Parathyroid adenoma (tissue), 2 donors: ENCODE results near the gene ARF3.

Experiments used
- H2AFZ ChIP-seq: fragments of 300-600 bp; sonication (generic); one replicate; pipeline ENCODE4 v1.7.0; 2017; ENCODE audit warnings: antibody characterized with exemption, mild to moderate bottlenecking
- H3K27ac ChIP-seq: fragments of 300-600 bp; sonication (generic); one replicate; pipeline ENCODE4 v1.7.0; 2017
- H3K27me3 ChIP-seq: fragments of 300-600 bp; sonication (generic); one replicate; pipeline ENCODE4 v1.7.0; 2017; ENCODE audit warnings: low read length; ENCODE audit not compliant: control insufficient read depth, insufficient read depth
- H3K36me3 ChIP-seq: fragments of 300-600 bp; sonication (generic); one replicate; pipeline ENCODE4 v1.7.0; 2017; ENCODE audit warnings: low read length; ENCODE audit not compliant: control insufficient read depth, insufficient read depth
- H3K4me1 ChIP-seq: fragments of 300-600 bp; sonication (generic); one replicate; pipeline ENCODE4 v1.7.0; 2017; ENCODE audit warnings: control low read depth
- H3K4me2 ChIP-seq: fragments of 300-600 bp; sonication (generic); one replicate; pipeline ENCODE4 v1.7.0; 2017; ENCODE audit warnings: low read length
- H3K4me3 ChIP-seq: fragments of 300-600 bp; sonication (generic); one replicate; pipeline ENCODE4 v1.7.0; 2017; ENCODE audit warnings: low read depth, low read length
- H3K79me2 ChIP-seq: fragments of 300-600 bp; sonication (generic); one replicate; pipeline ENCODE4 v1.7.0; 2017; ENCODE audit warnings: control low read depth
- H3K9ac ChIP-seq: fragments of 300-600 bp; sonication (generic); one replicate; pipeline ENCODE4 v1.7.0; 2017; ENCODE audit warnings: mild to moderate bottlenecking
- H3K9me3 ChIP-seq: fragments of 300-600 bp; sonication (generic); one replicate; pipeline ENCODE4 v1.7.0; 2017; ENCODE audit warnings: low read length; ENCODE audit not compliant: control insufficient read depth
- TF ChIP-seq, protein P1 (sequence below): fragments of 300-600 bp; sonication (generic); IDR thresholded peaks from one replicate; pipeline ENCODE4 v1.7.0; 2017; ENCODE audit warnings: antibody characterized with exemption, mild to moderate bottlenecking
- donor health status: primary hyperparathyroidism.

The ARF3 gene

DNA sequence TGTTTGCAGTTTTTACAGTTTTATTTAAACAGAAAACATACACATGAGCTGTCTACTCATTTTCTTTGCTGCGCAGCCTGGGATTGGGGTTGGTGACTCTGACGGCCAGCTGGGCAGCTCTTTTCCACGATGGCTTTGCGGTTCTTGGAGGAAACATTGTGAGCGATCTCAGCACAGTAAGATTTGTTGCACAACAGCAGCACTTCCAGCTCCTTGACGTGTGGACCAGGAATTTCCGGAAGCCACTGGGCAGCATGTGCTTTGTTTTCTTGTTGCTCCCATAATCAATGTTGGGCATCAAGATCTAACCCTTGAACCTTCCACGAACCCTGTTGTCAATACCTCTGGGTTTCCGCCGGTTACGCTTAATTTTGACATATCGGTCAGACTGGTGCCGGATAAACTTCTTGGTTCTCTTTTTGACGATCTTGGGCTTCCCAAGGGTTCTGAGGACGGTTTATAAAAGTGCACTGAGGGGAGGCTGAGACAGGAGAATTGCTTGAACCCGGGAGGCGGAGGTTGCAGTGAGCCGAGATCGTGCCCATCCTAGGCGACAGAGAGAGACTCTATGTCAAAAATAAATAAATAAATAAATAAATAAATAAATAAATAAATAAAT lies 53.8 kb downstream of the ARF3 start:
- no peaks in the 10 kb centered on the region for H3K4me1 ChIP-seq
- TF ChIP-seq, protein P1, sequence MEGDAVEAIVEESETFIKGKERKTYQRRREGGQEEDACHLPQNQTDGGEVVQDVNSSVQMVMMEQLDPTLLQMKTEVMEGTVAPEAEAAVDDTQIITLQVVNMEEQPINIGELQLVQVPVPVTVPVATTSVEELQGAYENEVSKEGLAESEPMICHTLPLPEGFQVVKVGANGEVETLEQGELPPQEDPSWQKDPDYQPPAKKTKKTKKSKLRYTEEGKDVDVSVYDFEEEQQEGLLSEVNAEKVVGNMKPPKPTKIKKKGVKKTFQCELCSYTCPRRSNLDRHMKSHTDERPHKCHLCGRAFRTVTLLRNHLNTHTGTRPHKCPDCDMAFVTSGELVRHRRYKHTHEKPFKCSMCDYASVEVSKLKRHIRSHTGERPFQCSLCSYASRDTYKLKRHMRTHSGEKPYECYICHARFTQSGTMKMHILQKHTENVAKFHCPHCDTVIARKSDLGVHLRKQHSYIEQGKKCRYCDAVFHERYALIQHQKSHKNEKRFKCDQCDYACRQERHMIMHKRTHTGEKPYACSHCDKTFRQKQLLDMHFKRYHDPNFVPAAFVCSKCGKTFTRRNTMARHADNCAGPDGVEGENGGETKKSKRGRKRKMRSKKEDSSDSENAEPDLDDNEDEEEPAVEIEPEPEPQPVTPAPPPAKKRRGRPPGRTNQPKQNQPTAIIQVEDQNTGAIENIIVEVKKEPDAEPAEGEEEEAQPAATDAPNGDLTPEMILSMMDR: no peak
- no peaks in the 10 kb centered on the region for H3K79me2 ChIP-seq
- H3K36me3 ChIP-seq: no peaks in the 10 kb centered on the region
- H3K27ac ChIP-seq: no peak overlapping the region
- no peak overlapping the region for H3K4me2 ChIP-seq
- no peak overlapping the region for H3K9ac ChIP-seq
- H2AFZ ChIP-seq: peak overlapping the region; percentile 47
- H3K27me3 ChIP-seq: no peaks in the 10 kb centered on the region
- H3K9me3 ChIP-seq: no peaks in the 10 kb centered on the region
- H3K4me3 ChIP-seq: no peak overlapping the region

DNA sequence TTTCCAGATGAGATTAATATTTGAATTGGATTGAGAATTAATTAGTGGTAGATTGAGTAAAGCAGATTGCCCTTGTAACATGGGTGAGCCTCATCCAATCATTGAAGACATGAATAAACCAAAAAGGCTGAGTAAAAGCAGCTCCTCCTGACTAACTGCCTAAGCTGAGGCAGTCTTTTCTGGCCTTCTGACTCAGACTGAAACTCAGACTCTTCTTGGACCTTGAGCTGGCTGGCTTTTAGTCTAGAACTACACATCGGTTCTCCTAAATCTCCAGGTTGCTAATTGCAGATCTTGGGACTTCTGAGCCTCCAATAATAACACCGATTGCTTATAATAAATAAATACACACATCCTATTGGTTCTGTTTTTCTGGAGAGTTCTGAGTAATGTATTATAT lies 56.0 kb downstream of the ARF3 start:
- Histone ChIP-seq H3K4me2 (no peak overlapping the region), H3K9me3 (no peaks in the 10 kb centered on the region)
- TF ChIP-seq, protein P1: no peak

DNA sequence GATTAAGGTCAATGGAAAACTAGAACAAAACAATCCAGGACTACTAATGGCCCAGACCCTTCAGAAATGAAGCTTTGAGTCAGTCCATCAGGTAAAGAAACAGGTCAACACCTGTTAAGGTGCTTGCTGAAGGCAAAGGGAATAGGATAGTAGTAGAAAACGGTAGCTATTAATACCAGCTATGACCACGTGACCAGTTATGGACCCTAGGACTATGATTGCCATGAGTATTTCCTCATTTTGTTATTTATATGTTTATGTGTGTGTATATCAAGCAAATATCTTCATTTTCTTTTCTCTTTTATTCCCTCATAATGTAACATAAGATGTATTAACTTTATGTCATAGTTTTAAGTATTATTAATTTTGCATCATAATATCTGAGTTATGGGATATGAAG lies 57.6 kb downstream of the ARF3 start:
- Histone ChIP-seq H3K36me3 (no peaks in the 10 kb centered on the region), H3K79me2 (no peaks in the 10 kb centered on the region), H3K9me3 (no peaks in the 10 kb centered on the region), H2AFZ (no peak overlapping the region), H3K9ac (no peak overlapping the region), H3K4me2 (no peak overlapping the region), H3K4me1 (no peaks in the 10 kb centered on the region), H3K27me3 (no peaks in the 10 kb centered on the region), H3K4me3 (no peak overlapping the region), H3K27ac (no peak overlapping the region)
- TF ChIP-seq, protein P1: no peak

More for the DNA sequence above, 56.0 kb downstream of the ARF3 start:
- Histone ChIP-seq H3K4me1 (no peaks in the 10 kb centered on the region), H2AFZ (no peak overlapping the region), H3K9ac (no peak overlapping the region), H3K27me3 (no peaks in the 10 kb centered on the region), H3K36me3 (no peaks in the 10 kb centered on the region), H3K79me2 (no peaks in the 10 kb centered on the region), H3K4me3 (no peak overlapping the region), H3K27ac (no peak overlapping the region)

DNA sequence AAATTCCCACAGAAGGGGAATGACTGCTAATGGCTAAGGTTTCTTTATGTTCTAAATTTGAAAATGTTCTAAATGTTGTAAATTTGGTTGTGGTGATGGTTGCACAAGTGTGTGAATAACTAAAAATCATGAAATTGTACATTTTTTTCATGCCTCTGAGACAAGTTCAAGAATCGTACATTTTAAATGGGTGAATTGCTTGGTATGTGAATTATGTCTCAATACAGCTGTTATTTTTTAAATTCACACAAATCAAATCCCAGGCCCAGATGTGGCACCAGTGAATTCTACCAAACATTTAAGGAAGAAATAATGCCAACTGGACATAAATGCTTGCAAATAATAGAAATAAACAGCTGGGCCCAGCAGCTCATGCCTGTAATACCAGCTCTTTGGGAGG lies 63.0 kb downstream of the ARF3 start:
- TF ChIP-seq, protein P1: no peak

More for the DNA sequence above, 63.0 kb downstream of the ARF3 start:
- H3K4me3 ChIP-seq: no peak overlapping the region
- no peak overlapping the region for H3K27ac ChIP-seq
- no peaks in the 10 kb centered on the region for H3K4me1 ChIP-seq
- H3K4me2 ChIP-seq: no peak overlapping the region
- no peaks in the 10 kb centered on the region for H3K9me3 ChIP-seq
- no peaks in the 10 kb centered on the region for H3K36me3 ChIP-seq
- no peaks in the 10 kb centered on the region for H3K27me3 ChIP-seq
- no peaks in the 10 kb centered on the region for H3K79me2 ChIP-seq
- no peak overlapping the region for H2AFZ ChIP-seq
- H3K9ac ChIP-seq: no peak overlapping the region
